Lung (tissue), 12 donors: Measurements from ENCODE around the gene SPIRE1. TPM values are rescaled to one million over a fixed set of nuclear protein-coding genes. Genes with fewer than 3 reads are reported as not detected.

Experiments used
- ATAC-seq: fragments of 200-7000 bp; cut with Tn5 transposase; one replicate; pipeline ENCODE4 v1.9.1; 2020; ENCODE audit warnings: moderate number of reproducible peaks; ENCODE audit not compliant: insufficient read depth, low FRiP score
- DNase-seq, 3 donors: peaks; one replicate each; pipeline ENCODE4 v3.0.0-alpha.2; 2013 to 2017
- H3K27ac ChIP-seq, 2 donors: one replicate each; pipeline ENCODE4 v1.5.1; 2013; ENCODE audit warnings: mild to moderate bottlenecking in 2 of 2, moderate library complexity in 2 of 2, control low read depth in 1 of 2, inconsistent platforms in 1 of 2, low read depth in 1 of 2, low read length in 1 of 2
- H3K27me3 ChIP-seq, 3 donors: one replicate each; pipeline ENCODE4 v1.5.1; 2013; ENCODE audit warnings: low read length in 2 of 3; ENCODE audit not compliant: control insufficient read depth in 3 of 3, insufficient read depth in 3 of 3
- H3K36me3 ChIP-seq, 4 donors: one replicate each; pipeline ENCODE4 v1.5.1; 2013; ENCODE audit warnings: low read length in 4 of 4, mild to moderate bottlenecking in 1 of 4, moderate library complexity in 1 of 4; ENCODE audit not compliant: control insufficient read depth in 4 of 4, insufficient read depth in 4 of 4
- H3K4me1 ChIP-seq, 5 donors: one replicate each; pipeline ENCODE4 v1.5.1; 2013; ENCODE audit warnings: low read length in 5 of 5, mild to moderate bottlenecking in 2 of 5, moderate library complexity in 1 of 5; ENCODE audit not compliant: control insufficient read depth in 5 of 5, insufficient read depth in 5 of 5
- H3K4me3 ChIP-seq: one replicate; pipeline ENCODE4 v1.5.1; 2013; ENCODE audit warnings: mild to moderate bottlenecking, control low read depth, moderate library complexity
- H3K9ac ChIP-seq, 2 donors: one replicate each; pipeline ENCODE4 v1.5.1; 2013; ENCODE audit warnings: low read length in 2 of 2, control low read depth in 1 of 2; ENCODE audit not compliant: insufficient read depth in 1 of 2
- H3K9me3 ChIP-seq, 4 donors: one replicate each; pipeline ENCODE4 v1.5.1; 2013; ENCODE audit warnings: low read length in 3 of 4, mild to moderate bottlenecking in 1 of 4, moderate library complexity in 1 of 4; ENCODE audit not compliant: control insufficient read depth in 4 of 4, insufficient read depth in 3 of 4
- CTCF ChIP-seq: IDR thresholded peaks from 2 replicates; pipeline ENCODE4 v1.5.1; 2012; ENCODE audit warnings: mild to moderate bottlenecking; ENCODE audit errors: control extremely low read depth, extremely low read depth
- WGBS, 2 donors: extraction: QIAGEN DNeasy Blood & Tissue Kit; methylation state at CpG; one replicate each; pipeline ENCODE4 v1.1.7; 2013; 5-methylcytosine and 5-hydroxymethylcytosine counted together
- polyA plus RNA-seq, 2 donors: library from polyadenylated mRNA; stranded (reverse); fragments of 200-250 nt; gene quantifications; one replicate each; pipeline ENCODE4 v1.2.1, GENCODE V29; 2013
- total RNA-seq, 2 donors: library from RNA; depleted of rRNA in 1 of 2; stranded (reverse); fragments of >200 nt in 1 of 2; gene quantifications; one replicate each; pipeline ENCODE4 v1.2.1, GENCODE V29; 2014 to 2021
- donor health status: control.
- donor health status: control.
- donor health status: Bipolar disorder and iron deficiency.
- donor health status: healthy.
- donor health status: DM: yes; HTN: yes; CAD: no.

Gene SPIRE1
- total and polyA plus RNA-seq, 4 donors = 8.7 to 34.0 (median 14.8) TPM

- DNase-seq (no peak), ATAC-seq (no peak)
- no peak overlapping the region for H3K9ac ChIP-seq
- H3K4me1 ChIP-seq = no peaks in the 10 kb centered on the region
- WGBS, 2 donors = 85 to 96% methylated on average over 12 of the region's 12 CpGs
- no peaks in the 10 kb centered on the region for H3K9me3 ChIP-seq
- H3K4me3 ChIP-seq = no peak overlapping the region
- H3K27me3 ChIP-seq = no peaks in the 10 kb centered on the region
- TF ChIP-seq CTCF = no peak
- peaks cover 0 to 18% (median 9%) of the 10 kb centered on the region in 4 donors for H3K36me3 ChIP-seq
- no peak overlapping the region for H3K27ac ChIP-seq
These were observed 179.4 kb downstream of the SPIRE1 start for GRCh38 chr18:12478269-12479047.

- H3K27ac ChIP-seq = no peak overlapping the region
- ATAC-seq (no peak), DNase-seq (no peak)
- H3K9me3 ChIP-seq = no peaks in the 10 kb centered on the region
- H3K9ac ChIP-seq = no peak overlapping the region
- peaks cover 0 to 18% (median 9%) of the 10 kb centered on the region in 4 donors for H3K36me3 ChIP-seq
- no peak overlapping the region for H3K4me3 ChIP-seq
- H3K27me3 ChIP-seq = no peaks in the 10 kb centered on the region
- 91 to 96% methylated on average over 11 of the region's 11 CpGs for WGBS, 2 donors
- no peak for TF ChIP-seq CTCF
- no peaks in the 10 kb centered on the region for H3K4me1 ChIP-seq
These were observed 180.3 kb downstream of the SPIRE1 start for GRCh38 chr18:12477606-12478005.

DNA sequence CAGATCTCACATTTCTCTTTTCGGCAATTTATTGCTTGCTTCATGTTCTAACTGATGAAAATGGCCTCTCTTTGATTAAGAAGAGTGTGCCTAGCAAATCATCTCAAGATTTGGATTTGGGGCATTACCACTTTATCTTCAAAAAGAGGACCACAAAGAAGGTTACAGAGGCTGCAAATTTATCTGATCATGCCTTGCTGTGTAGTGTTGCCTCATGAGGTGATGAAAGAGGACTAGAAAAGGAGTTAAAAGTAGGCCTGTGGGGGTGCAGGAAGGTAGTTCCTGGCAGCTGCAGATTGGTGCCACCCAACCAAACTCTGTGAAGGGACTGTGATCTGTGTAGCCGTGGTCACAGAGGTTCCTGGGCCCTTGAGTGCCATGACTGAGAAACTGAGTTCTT lies 181.0 kb downstream of the SPIRE1 start:
- WGBS, 2 donors = 90 to 93% methylated on average over 2 of the region's 2 CpGs
- no peak overlapping the region for H3K9ac ChIP-seq
- H3K27me3 ChIP-seq = no peaks in the 10 kb centered on the region
- H3K27ac ChIP-seq = no peak overlapping the region
- H3K4me1 ChIP-seq = no peaks in the 10 kb centered on the region
- TF ChIP-seq CTCF = no peak
- H3K4me3 ChIP-seq = no peak overlapping the region
- peaks cover 0 to 18% (median 9%) of the 10 kb centered on the region in 4 donors for H3K36me3 ChIP-seq
- ATAC-seq (no peak), DNase-seq (no peak)
- no peaks in the 10 kb centered on the region for H3K9me3 ChIP-seq
